A673 (cell line): ENCODE results near the gene PAQR9.

Experiments used
- CTCF ChIP-seq: fragments of 300-800, 200-600 bp; sonication (generic); conservative IDR thresholded peaks from 2 replicates; pipeline ENCODE4 v1.5.1; 2017; ENCODE audit warnings: low read depth, mild to moderate bottlenecking, antibody characterized with exemption, low read length, moderate library complexity, mixed read lengths
- EZH2 ChIP-seq: fragments of 200-600 bp; sonication (generic); IDR thresholded peaks from 2 replicates; pipeline ENCODE4 v1.6.1; 2017; ENCODE audit warnings: borderline replicate concordance, low read depth, mild to moderate bottlenecking, mixed read lengths, antibody characterized with exemption, low read length; ENCODE audit not compliant: poor library complexity, severe bottlenecking

GRCh38 chr3:142944342-142944741 lies 19.1 kb downstream of the PAQR9 start:
- TF ChIP-seq CTCF: no peak
- no peak for TF ChIP-seq EZH2
